Uterus (tissue), 4 donors: Measurements from ENCODE around the gene TRAPPC13. TPM values are rescaled to one million over a fixed set of nuclear protein-coding genes. Genes with fewer than 3 reads are reported as not detected.

Experiments
- DNase-seq, 2 donors: peaks; one replicate each; pipeline ENCODE4 v3.0.0-alpha.2; 2019 to 2020
- H3K27ac ChIP-seq, 2 donors: fragments of 200-600 bp; sonication (generic); 1 replicate in 1 of 2; 2 replicates in 1 of 2; pipeline ENCODE4 v1.5.1; 2016 to 2018
- H3K27me3 ChIP-seq, 2 donors: fragments of 200-600 bp; sonication (generic); one replicate each; pipeline ENCODE4 v1.5.1; 2018 to 2019; ENCODE audit warnings: control low read depth in 1 of 2
- H3K36me3 ChIP-seq, 2 donors: fragments of 200-600 bp; sonication (generic); one replicate each; pipeline ENCODE4 v1.5.1; 2019; ENCODE audit warnings: control low read depth in 1 of 2
- H3K4me1 ChIP-seq, 2 donors: fragments of 200-600 bp; sonication (generic); one replicate each; pipeline ENCODE4 v1.5.1; 2018 to 2019; ENCODE audit warnings: control low read depth in 1 of 2
- H3K4me3 ChIP-seq, 2 donors: fragments of 200-600 bp; sonication (generic); 1 replicate in 1 of 2; 2 replicates in 1 of 2; pipeline ENCODE4 v1.5.1; 2018 to 2019; ENCODE audit warnings: mild to moderate bottlenecking in 1 of 2
- H3K9me3 ChIP-seq, 2 donors: fragments of 200-600 bp; sonication (generic); one replicate each; pipeline ENCODE4 v1.5.1; 2019; ENCODE audit warnings: control low read depth in 1 of 2
- CTCF ChIP-seq, 4 experiments: fragments of 200-600 bp in 2 of 4; fragments of 450-650 bp in 2 of 4; sonication (generic) in 2 of 4; IDR thresholded peaks; one replicate each; pipeline ENCODE4 v1.5.1; 2016 to 2019; ENCODE audit warnings: antibody characterized with exemption in 4 of 4, mild to moderate bottlenecking in 2 of 4, moderate library complexity in 1 of 4
- POLR2A ChIP-seq, 2 donors: fragments of 450-650 bp; IDR thresholded peaks; one replicate each; pipeline ENCODE4 v1.6.1; 2016; ENCODE audit warnings: antibody characterized with exemption in 2 of 2, mild to moderate bottlenecking in 1 of 2, moderate library complexity in 1 of 2
- intact Hi-C: fragments of 100-400 bp; cut with DNase I; formaldehyde crosslinking; loops from one replicate; pipeline ENCODE4 v1.15.1; 2023; ENCODE audit warnings: low total_unique reads
- total RNA-seq, 4 donors: library from RNA; depleted of rRNA in 3 of 4; stranded (reverse); fragments of >200 nt in 3 of 4; gene quantifications; one replicate each; pipeline versions ENCODE4 v1.1.0 to v1.2.4, GENCODE V29; 2014 to 2023
- donor health status: DM: yes; HTN: yes; CAD: no.

The TRAPPC13 gene
- total RNA-seq, 4 donors from 2014 or later = 13.8 to 48.9 (median 33.6) TPM

GRCh38 chr5:65651144-65651543 is 26.3 kb downstream of the TRAPPC13 start:
- H3K27ac ChIP-seq = no peak overlapping the region
- TF ChIP-seq CTCF (IDR thresholded peaks at IDR 0.05) (no peak), POLR2A (IDR thresholded peaks at IDR 0.05) (no peak)
- intact Hi-C loops = no loop called here
- no peaks in the 10 kb centered on the region for H3K4me1 ChIP-seq
- no peak for DNase-seq
- H3K4me3 ChIP-seq = no peak overlapping the region
- H3K27me3 ChIP-seq = no peaks in the 10 kb centered on the region
- H3K36me3 ChIP-seq = no peaks in the 10 kb centered on the region
- no peaks in the 10 kb centered on the region for H3K9me3 ChIP-seq

- no peak overlapping the region for H3K4me3 ChIP-seq
- intact Hi-C loops = no loop called here
- no peaks in the 10 kb centered on the region for H3K27me3 ChIP-seq
- H3K27ac ChIP-seq = no peak overlapping the region
- TF ChIP-seq CTCF (IDR thresholded peaks at IDR 0.05) (no peak), POLR2A (IDR thresholded peaks at IDR 0.05) (no peak)
- no peaks in the 10 kb centered on the region for H3K4me1 ChIP-seq
- DNase-seq = no peak
- no peaks in the 10 kb centered on the region for H3K36me3 ChIP-seq
- H3K9me3 ChIP-seq = no peaks in the 10 kb centered on the region
These were observed 29.9 kb downstream of the TRAPPC13 start for GRCh38 chr5:65654713-65655112.

GRCh38 chr5:65663804-65664521 is 39.1 kb downstream of the TRAPPC13 start:
- H3K27me3 ChIP-seq = no peaks in the 10 kb centered on the region
- no peaks in the 10 kb centered on the region for H3K9me3 ChIP-seq
- no peak overlapping the region for H3K27ac ChIP-seq
- H3K4me1 ChIP-seq = no peaks in the 10 kb centered on the region
- no peak for DNase-seq
- H3K36me3 ChIP-seq = no peaks in the 10 kb centered on the region
- intact Hi-C loops = no loop called here
- H3K4me3 ChIP-seq = no peak overlapping the region
- TF ChIP-seq CTCF (IDR thresholded peaks at IDR 0.05) (peak in 1 of 4 experiments; percentile 22), POLR2A (IDR thresholded peaks at IDR 0.05) (no peak)

GRCh38 chr5:65668696-65669095 is 43.9 kb downstream of the TRAPPC13 start:
- H3K4me3 ChIP-seq = no peak overlapping the region
- H3K27me3 ChIP-seq = no peaks in the 10 kb centered on the region
- TF ChIP-seq CTCF (IDR thresholded peaks at IDR 0.05) (no peak), POLR2A (IDR thresholded peaks at IDR 0.05) (no peak)
- H3K9me3 ChIP-seq = no peaks in the 10 kb centered on the region
- no peaks in the 10 kb centered on the region for H3K36me3 ChIP-seq
- no peak overlapping the region for H3K27ac ChIP-seq
- intact Hi-C loops = no loop called here
- no peaks in the 10 kb centered on the region for H3K4me1 ChIP-seq
- DNase-seq = no peak

GRCh38 chr5:65672796-65673195 is 48.0 kb downstream of the TRAPPC13 start:
- no peak for TF ChIP-seq POLR2A (IDR thresholded peaks at IDR 0.05)
- Histone ChIP-seq H3K27me3 (no peaks in the 10 kb centered on the region), H3K27ac (no peak overlapping the region), H3K4me1 (no peaks in the 10 kb centered on the region), H3K4me3 (no peak overlapping the region), H3K36me3 (no peaks in the 10 kb centered on the region), H3K9me3 (no peaks in the 10 kb centered on the region)
- DNase-seq = no peak
- intact Hi-C loops = no loop called here
